Endothelial cell of umbilical vein (primary cell): Measurements from ENCODE around the gene PAEP. TPM values are rescaled to one million over a fixed set of nuclear protein-coding genes. Genes with fewer than 3 reads are reported as not detected.

ENCODE experiments used
- BruUV-seq: library from RNA; stranded (reverse); fragments of 400-500 nt; replicated peaks from 2 replicates; lab custom pipeline; 2021; lab: Mats Ljungman, UMichigan
- CTCF ChIA-PET: fragments of 300-600, 350-600 bp; sonication (Branson Sonifier 250); formaldehyde crosslinking; loops from one replicate; lab custom pipeline; 2021; ENCODE audit warnings: antibody characterized with exemption, inconsistent platforms; lab: Charles Lee
- POLR2A ChIA-PET: fragments of 300-600, 350-600 bp; sonication (Branson Sonifier 250); formaldehyde crosslinking; loops from one replicate; lab custom pipeline; 2021; ENCODE audit warnings: antibody characterized with exemption, inconsistent platforms; lab: Charles Lee
- DNase-seq: peaks from one replicate; pipeline ENCODE4 v3.0.0-alpha.2; 2011; ENCODE audit warnings: low read depth, low spot score
- FAIRE-seq: peaks from 2 replicates; lab custom pipeline; 2011; peaks lifted over from hg19 to GRCh38; lab: Jason Lieb, UNC
- H2AFZ ChIP-seq: 2 replicates; pipeline ENCODE4 v1.6.0; 2012; ENCODE audit warnings: low read depth, low read length, control low read depth, inconsistent platforms
- H3K27ac ChIP-seq: 2 replicates; pipeline ENCODE4 v1.5.1; 2011; ENCODE audit warnings: low read depth, mild to moderate bottlenecking, control low read depth, low read length, moderate library complexity; ENCODE audit not compliant: insufficient read depth
- H3K27me3 ChIP-seq, 2 experiments: 2 replicates each; pipeline versions ENCODE4 v1.6.0 to v1.6.1; 2011; ENCODE audit warnings: low read length in 2 of 2, mixed read lengths in 1 of 2; ENCODE audit not compliant: control insufficient read depth in 2 of 2, insufficient read depth in 2 of 2
- H3K36me3 ChIP-seq, 2 experiments: 2 replicates in 1 of 2; 3 replicates in 1 of 2; pipeline ENCODE4 v1.5.1; 2011; ENCODE audit warnings: low read length in 2 of 2, mild to moderate bottlenecking in 1 of 2, moderate library complexity in 1 of 2; ENCODE audit not compliant: control insufficient read depth in 2 of 2, insufficient read depth in 2 of 2; ENCODE audit errors: extremely low read depth in 1 of 2
- H3K4me1 ChIP-seq: 3 replicates; pipeline ENCODE4 v1.5.1; 2011; ENCODE audit warnings: mild to moderate bottlenecking, low read length; ENCODE audit not compliant: control insufficient read depth, insufficient read depth; ENCODE audit errors: extremely low read depth
- H3K4me2 ChIP-seq: 2 replicates; pipeline ENCODE4 v1.6.1; 2011; ENCODE audit warnings: low read length, control low read depth, mixed read lengths; ENCODE audit not compliant: insufficient read depth
- H3K4me3 ChIP-seq, 3 experiments: fragments of 200-600 bp in 1 of 3; sonication (generic), shearing (Covaris generic) in 1 of 3; replicated peaks in 1 of 3; 2 replicates each; pipeline ENCODE4 v1.5.1; 2011 to 2016; ENCODE audit warnings: control low read depth in 3 of 3, low read length in 3 of 3, mild to moderate bottlenecking in 2 of 3, inconsistent platforms in 1 of 3, low read depth in 1 of 3, moderate library complexity in 1 of 3; ENCODE audit not compliant: insufficient read depth in 1 of 3
- H3K79me2 ChIP-seq: 2 replicates; pipeline ENCODE4 v1.6.0; 2012; ENCODE audit warnings: low read length, inconsistent platforms; ENCODE audit not compliant: control insufficient read depth, insufficient read depth
- H3K9ac ChIP-seq: replicated peaks from 2 replicates; pipeline ENCODE3; 2011; ENCODE audit warnings: low read length, control low read depth; ENCODE audit not compliant: insufficient read depth; ENCODE audit errors: extremely low read depth
- H3K9me1 ChIP-seq: replicated peaks from 3 replicates; pipeline ENCODE4 v1.6.0; 2011; ENCODE audit warnings: mild to moderate bottlenecking, low read length; ENCODE audit not compliant: control insufficient read depth, insufficient read depth; ENCODE audit errors: extremely low read depth
- H3K9me3 ChIP-seq: replicated peaks from 2 replicates; pipeline ENCODE4 v1.5.1; 2012; ENCODE audit warnings: low read length, inconsistent platforms; ENCODE audit not compliant: control insufficient read depth, insufficient read depth
- H4K20me1 ChIP-seq: replicated peaks from 2 replicates; pipeline ENCODE3; 2011; ENCODE audit warnings: mild to moderate bottlenecking, low read length; ENCODE audit not compliant: control insufficient read depth, insufficient read depth; ENCODE audit errors: extremely low read depth
- CTCF ChIP-seq, 2 donors: IDR thresholded peaks; 1 replicate in 1 of 2; 2 replicates in 1 of 2; pipeline ENCODE4 v1.5.1; 2011; ENCODE audit warnings: low read length in 2 of 2, mild to moderate bottlenecking in 2 of 2, moderate library complexity in 2 of 2, control low read depth in 1 of 2, inconsistent platforms in 1 of 2, low read depth in 1 of 2; ENCODE audit not compliant: insufficient read depth in 1 of 2; ENCODE audit errors: extremely low read depth in 1 of 2
- EZH2 ChIP-seq: IDR thresholded peaks from 2 replicates; pipeline ENCODE4 v1.6.1; 2012; ENCODE audit warnings: borderline replicate concordance, low read depth, mild to moderate bottlenecking, moderate library complexity, low read length, inconsistent platforms; ENCODE audit not compliant: severe bottlenecking
- FOS ChIP-seq: IDR thresholded peaks from 2 replicates; pipeline ENCODE4 v1.6.1; 2011; ENCODE audit warnings: mild to moderate bottlenecking, low read length, moderate library complexity, borderline replicate concordance; ENCODE audit not compliant: insufficient read depth
- GATA2 ChIP-seq: IDR thresholded peaks from 2 replicates; pipeline ENCODE4 v1.7.0; 2011; ENCODE audit warnings: low read depth, mild to moderate bottlenecking, moderate library complexity, mixed read lengths, low read length; ENCODE audit not compliant: insufficient read length, insufficient read depth
- JUN ChIP-seq: IDR thresholded peaks from 2 replicates; pipeline ENCODE4 v1.6.1; 2011; ENCODE audit warnings: borderline replicate concordance, low read depth; ENCODE audit not compliant: insufficient read length, insufficient read depth
- MYC ChIP-seq: IDR thresholded peaks from one replicate; pipeline ENCODE4 v1.6.1; 2011; ENCODE audit warnings: mild to moderate bottlenecking, low read depth, low read length
- POLR2AphosphoS5 ChIP-seq: IDR thresholded peaks from 2 replicates; pipeline ENCODE4 v1.6.1; 2012; ENCODE audit warnings: low read depth, mild to moderate bottlenecking, control low read depth, low read length, moderate library complexity; ENCODE audit not compliant: insufficient read depth
- dilution Hi-C: fragments of 300-500 bp; cut with MboI; formaldehyde crosslinking; loops from one replicate; pipeline ENCODE4 v1.15.0; 2019; ENCODE audit warnings: low sequenced_read_pairs; ENCODE audit not compliant: extremely low pct_ligation_motif_present
- intact Hi-C: fragments of 100-400 bp; cut with micrococcal nuclease; formaldehyde crosslinking; loops from one replicate; pipeline ENCODE4 v1.10.0; 2022
- polyA plus RNA-seq, 4 experiments: library from polyadenylated mRNA; depleted of rRNA in 3 of 4; stranded (reverse) in 3 of 4; unstranded in 1 of 4; fragments of >200 nt; gene quantifications; 2 replicates each; pipeline versions ENCODE4 v1.2.1 to v1.2.3, GENCODE V29; 2011 to 2012; ENCODE audit warnings: missing spikeins in 1 of 4
- total RNA-seq: library from RNA; stranded (reverse); gene quantifications from 2 replicates; pipeline ENCODE4 v1.2.3, GENCODE V29; 2021
- TF ChIP-seq, protein P1 (sequence below): IDR thresholded peaks from 2 replicates; pipeline ENCODE4 v1.6.1; 2011; ENCODE audit not compliant: insufficient read depth, insufficient read length

PAEP gene
- total and polyA plus RNA-seq, 2 donors (not counting 3 experiments of a cell fraction or from before 2014, with no cell fraction given) = not detected

- Histone ChIP-seq H4K20me1 (no peaks in the 10 kb centered on the region), H3K27me3 (peaks cover 0 to 2% of the 10 kb centered on the region in 2 experiments), H3K9ac (no peak overlapping the region), H3K9me1 (no peaks in the 10 kb centered on the region), H3K4me1 (no peaks in the 10 kb centered on the region), H3K27ac (no peak overlapping the region), H2AFZ (no peak overlapping the region), H3K9me3 (no peaks in the 10 kb centered on the region), H3K4me3 (no peak overlapping the region), H3K36me3 (no peaks in the 10 kb centered on the region), H3K79me2 (no peaks in the 10 kb centered on the region), H3K4me2 (no peak overlapping the region)
- ChIA-PET POLR2A (no interaction called here), CTCF (no interaction called here)
- dilution Hi-C loops = no loop called here
- no TSS peak for BruUV-seq
- no peak for FAIRE-seq
- intact Hi-C loops = no loop called here
- no peak for DNase-seq
- no peak for TF ChIP-seq FOS
- TF ChIP-seq EZH2 = no peak
- TF ChIP-seq JUN = no peak
- TF ChIP-seq POLR2AphosphoS5 = no peak
- TF ChIP-seq CTCF (IDR thresholded peaks at IDR 0.05; ENCODE audit: extremely low read depth in 1 of 2, insufficient read depth in 1 of 2, low read depth in 1 of 2, low read length in 2 of 2) = no peak
- no peak for TF ChIP-seq MYC
- TF ChIP-seq, protein P1, sequence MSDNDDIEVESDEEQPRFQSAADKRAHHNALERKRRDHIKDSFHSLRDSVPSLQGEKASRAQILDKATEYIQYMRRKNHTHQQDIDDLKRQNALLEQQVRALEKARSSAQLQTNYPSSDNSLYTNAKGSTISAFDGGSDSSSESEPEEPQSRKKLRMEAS = no peak
- TF ChIP-seq GATA2 = no peak
Measured at GRCh38 chr9:135533113-135533512, 28.4 kb upstream of the PAEP start.
